ENCODE data around the gene NR1D1. TPM values are rescaled to one million over a fixed set of nuclear protein-coding genes. Genes with fewer than 3 reads are reported as not detected.

Gene NR1D1
- polyA plus RNA-seq, 4 donors = 3.7 to 4.7 (median 3.7) TPM

- DNase-seq (ENCODE audit: low read depth in 4 of 4, low spot score in 2 of 4) = no peak
Measured at GRCh38 chr17:40067710-40068109, 32.7 kb downstream of the NR1D1 start.

GRCh38 chr17:40065769-40066510 is 34.4 kb downstream of the NR1D1 start:
- no peak for DNase-seq (ENCODE audit: low read depth in 4 of 4, low spot score in 2 of 4)

GRCh38 chr17:40064971-40065768 is 35.2 kb downstream of the NR1D1 start:
- no peak for DNase-seq (ENCODE audit: low read depth in 4 of 4, low spot score in 2 of 4)

GRCh38 chr17:40063901-40064531 is 36.4 kb downstream of the NR1D1 start:
- DNase-seq (ENCODE audit: low read depth in 4 of 4, low spot score in 2 of 4) = no peak

- no peak for DNase-seq (ENCODE audit: low read depth in 4 of 4, low spot score in 2 of 4)
Measured at GRCh38 chr17:40063187-40063771, 37.1 kb downstream of the NR1D1 start.

- no peak for DNase-seq (ENCODE audit: low read depth in 4 of 4, low spot score in 2 of 4)
Measured at GRCh38 chr17:40062329-40063186, 37.8 kb downstream of the NR1D1 start, which contains the start of gene THRA. TSS of gene THRA (plus strand) at chr17:40062965. CDS start at chr17:40074489, 11,524 bp downstream.

- DNase-seq (ENCODE audit: low read depth in 4 of 4, low spot score in 2 of 4) = no peak
Measured at GRCh38 chr17:40061609-40062038, 38.8 kb downstream of the NR1D1 start.

- no peak for DNase-seq (ENCODE audit: low read depth in 4 of 4, low spot score in 2 of 4)
Measured at GRCh38 chr17:40060887-40061608, 39.3 kb downstream of the NR1D1 start.

GRCh38 chr17:40059729-40060475 is 40.5 kb downstream of the NR1D1 start:
- DNase-seq (ENCODE audit: low read depth in 4 of 4, low spot score in 2 of 4) = no peak

- no peak for DNase-seq (ENCODE audit: low read depth in 4 of 4, low spot score in 2 of 4)
Measured at GRCh38 chr17:40058865-40059264, 41.5 kb downstream of the NR1D1 start.

GRCh38 chr17:40058186-40058784 is 42.1 kb downstream of the NR1D1 start:
- DNase-seq (ENCODE audit: low read depth in 4 of 4, low spot score in 2 of 4) = no peak

GRCh38 chr17:40056379-40057015 is 43.9 kb downstream of the NR1D1 start:
- no peak for DNase-seq (ENCODE audit: low read depth in 4 of 4, low spot score in 2 of 4)

Other genes with a start within 250 kb of the NR1D1 start
- gene IKZF3, start 236.3 kb downstream of the NR1D1 start, polyA plus RNA-seq (ENCODE audit: insufficient read length in 4 of 4) = under 1 TPM; 0.14 to 0.33 (median 0.25) TPM
- gene ZPBP2, start 232.4 kb downstream of the NR1D1 start, polyA plus RNA-seq (ENCODE audit: insufficient read length in 4 of 4) = not detected
- 10 to 100 TPM in 2 of 4 donors, 1 to 10 TPM in 2; 6.3 to 31.4 (median 19.2) TPM for gene GSDMB, start 182.0 kb downstream of the NR1D1 start, polyA plus RNA-seq (ENCODE audit: insufficient read length in 4 of 4)
- gene ORMDL3, start 173.0 kb downstream of the NR1D1 start, polyA plus RNA-seq (ENCODE audit: insufficient read length in 4 of 4) = 100 to 1,000 TPM in 2 of 4 donors, 10 to 100 TPM in 2; 84.0 to 115 (median 96.1) TPM
- gene LRRC3C, start 172.9 kb downstream of the NR1D1 start, polyA plus RNA-seq (ENCODE audit: insufficient read length in 4 of 4) = under 1 TPM in 1 of 4 donors, not detected in 3; 0.17 TPM
- 1 to 10 TPM in 3 of 4 donors, under 1 TPM in 1; 0.49 to 3.6 (median 2.0) TPM for gene GSDMA, start 137.6 kb downstream of the NR1D1 start, polyA plus RNA-seq (ENCODE audit: insufficient read length in 4 of 4)
- 100 to 1,000 TPM; 103 to 127 (median 117) TPM for gene PSMD3, start 119.8 kb downstream of the NR1D1 start, polyA plus RNA-seq (ENCODE audit: insufficient read length in 4 of 4)
- not detected for gene CSF3, start 85.1 kb downstream of the NR1D1 start, polyA plus RNA-seq (ENCODE audit: insufficient read length in 4 of 4)
- 100 to 1,000 TPM in 2 of 4 donors, 10 to 100 TPM in 2; 83.3 to 152 (median 114) TPM for gene MED24, start 46.2 kb downstream of the NR1D1 start, polyA plus RNA-seq (ENCODE audit: insufficient read length in 4 of 4)
- 10 to 100 TPM; 44.5 to 61.0 (median 57.8) TPM for gene THRA, start 37.6 kb downstream of the NR1D1 start, polyA plus RNA-seq (ENCODE audit: insufficient read length in 4 of 4)
- 100 to 1,000 TPM; 126 to 181 (median 166) TPM for gene MSL1, start 21.4 kb upstream of the NR1D1 start, polyA plus RNA-seq (ENCODE audit: insufficient read length in 4 of 4)
- 100 to 1,000 TPM in 2 of 4 donors, 10 to 100 TPM in 2; 88.0 to 124 (median 101) TPM for gene CASC3, start 39.9 kb upstream of the NR1D1 start, polyA plus RNA-seq (ENCODE audit: insufficient read length in 4 of 4)
- gene RAPGEFL1, start 76.9 kb upstream of the NR1D1 start, polyA plus RNA-seq (ENCODE audit: insufficient read length in 4 of 4) = 10 to 100 TPM in 2 of 4 donors, 1 to 10 TPM in 2; 6.3 to 17.1 (median 11.3) TPM
- gene WIPF2, start 118.7 kb upstream of the NR1D1 start, polyA plus RNA-seq (ENCODE audit: insufficient read length in 4 of 4) = 10 to 100 TPM; 26.1 to 32.8 (median 29.1) TPM
- 10 to 100 TPM; 19.9 to 24.2 (median 23.3) TPM for gene CDC6, start 187.3 kb upstream of the NR1D1 start, polyA plus RNA-seq (ENCODE audit: insufficient read length in 4 of 4)
- gene RARA, start 208.6 kb upstream of the NR1D1 start, polyA plus RNA-seq (ENCODE audit: insufficient read length in 4 of 4) = 10 to 100 TPM; 35.1 to 42.9 (median 39.2) TPM

Data from left renal cortex interstitium (tissue), 4 donors.